Thoracic aorta (tissue), 2 donors: Measurements from ENCODE around the gene DNAJB8. TPM values are rescaled to one million over a fixed set of nuclear protein-coding genes. Genes with fewer than 3 reads are reported as not detected.
A peak's percentile ranks its signal among the peaks of the same experiment; 100 is the strongest.

Source experiments
- ATAC-seq: fragments of 150-250 bp; one replicate; pipeline ENCODE4 v1.8.0; 2017; ENCODE audit warnings: low read depth; ENCODE audit not compliant: insufficient number of reproducible peaks, low FRiP score
- DNase-seq: peaks from one replicate; pipeline ENCODE4 v3.0.0-alpha.2; 2020; ENCODE audit warnings: low spot score
- H3K27ac ChIP-seq, 2 donors: fragments of 200-600 bp; sonication (generic); 1 replicate in 1 of 2; 2 replicates in 1 of 2; pipeline ENCODE4 v1.5.1; 2016; ENCODE audit warnings: mild to moderate bottlenecking in 2 of 2, moderate library complexity in 2 of 2
- H3K27me3 ChIP-seq: fragments of 200-600 bp; sonication (generic); replicated peaks from 2 replicates; pipeline ENCODE4 v1.6.0; 2016; ENCODE audit warnings: mild to moderate bottlenecking; ENCODE audit not compliant: insufficient read depth
- H3K36me3 ChIP-seq: fragments of 200-600 bp; sonication (generic); one replicate; pipeline ENCODE4 v1.5.1; 2016
- H3K4me1 ChIP-seq, 2 donors: fragments of 200-600 bp; sonication (generic); 1 replicate in 1 of 2; 2 replicates in 1 of 2; pipeline versions ENCODE4 v1.5.1 to v1.6.0; 2016; ENCODE audit warnings: low read depth in 2 of 2, mild to moderate bottlenecking in 1 of 2; ENCODE audit not compliant: control insufficient read depth in 1 of 2
- H3K4me3 ChIP-seq: fragments of 200-600 bp; sonication (generic); 2 replicates; pipeline ENCODE4 v1.5.1; 2016; ENCODE audit warnings: mild to moderate bottlenecking
- H3K9me3 ChIP-seq: fragments of 200-600 bp; sonication (generic); 2 replicates; pipeline ENCODE4 v1.5.1; 2016
- CTCF ChIP-seq: fragments of 200-600 bp; sonication (generic); IDR thresholded peaks from one replicate; pipeline ENCODE4 v1.5.1; 2019; ENCODE audit warnings: antibody characterized with exemption
- total RNA-seq, 2 donors: library from RNA; depleted of rRNA; stranded (reverse); fragments of >200 nt; gene quantifications; one replicate each; pipeline versions ENCODE4 v1.1.0 to v1.2.3, GENCODE V29; 2016

Gene DNAJB8
- total RNA-seq, 2 donors from 2014 or later: not detected

DNA sequence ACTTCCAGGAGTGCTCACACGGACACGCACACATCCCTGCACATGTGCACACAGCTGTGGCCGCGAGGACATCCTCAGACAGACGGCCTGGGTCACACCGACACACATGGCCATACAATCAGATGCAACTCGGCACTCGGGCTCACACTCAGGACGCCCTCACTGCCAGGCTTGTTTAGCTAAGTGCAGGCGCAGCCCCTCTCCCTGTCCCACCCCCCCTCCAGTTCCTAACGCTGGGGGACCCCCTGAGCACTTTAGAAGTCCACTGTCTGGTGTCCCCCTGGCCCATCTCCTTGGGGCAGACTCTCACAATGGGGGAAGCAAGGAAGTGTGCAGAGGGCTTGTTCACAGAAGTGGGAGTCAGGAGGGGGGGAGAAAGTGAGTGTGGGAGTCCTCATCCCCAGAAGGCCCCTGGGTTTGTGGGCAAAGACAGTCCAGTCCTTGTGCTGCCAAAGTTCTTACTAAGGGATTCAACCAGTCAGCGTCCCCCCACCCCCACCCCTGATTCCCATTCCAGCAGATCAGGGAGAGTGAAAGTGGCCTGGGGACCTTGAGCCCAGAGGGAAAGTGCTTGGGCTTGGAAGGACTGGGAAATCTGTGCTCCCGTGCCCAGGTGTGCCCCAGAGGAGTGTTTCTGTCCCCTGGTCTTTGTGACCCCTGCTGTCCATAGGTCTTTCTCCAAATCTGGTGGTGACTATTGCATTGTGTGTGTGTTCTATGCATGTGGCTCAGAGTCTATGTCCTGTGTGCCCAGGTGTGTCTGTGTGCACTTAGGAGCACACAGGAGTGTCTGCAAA lies 27.1 kb upstream of the DNAJB8 start:
- Histone ChIP-seq H3K4me3 (no peak overlapping the region), H3K36me3 (no peaks in the 10 kb centered on the region), H3K27me3 (peaks cover 58% of the 10 kb centered on the region), H3K4me1 (peaks cover 28 to 59% of the 10 kb centered on the region in 2 donors), H3K27ac (no peak overlapping the region), H3K9me3 (no peaks in the 10 kb centered on the region)
- no peak for TF ChIP-seq CTCF
- ATAC-seq (no peak), DNase-seq (no peak)

- Histone ChIP-seq H3K9me3 (no peaks in the 10 kb centered on the region), H3K27me3 (peaks cover 62% of the 10 kb centered on the region), H3K4me3 (peak within 1 kb of the TSS; percentile 33), H3K4me1 (peaks cover 35 to 62% of the 10 kb centered on the region in 2 donors), H3K36me3 (no peaks in the 10 kb centered on the region), H3K27ac (no peak within 1 kb of the TSS)
- no peak for ATAC-seq
- TF ChIP-seq CTCF: no peak
- no peak for DNase-seq
Observed at GRCh38 chr3:128492671-128493569, 26.2 kb upstream of the DNAJB8 start, which contains the start of gene GATA2. GATA2 (minus strand) TSS chr3:128493201; CDS start chr3:128487031, 6,170 bp downstream.

- TF ChIP-seq CTCF: no peak
- Histone ChIP-seq H3K4me3 (peak overlapping the region; percentile 33), H3K27me3 (peaks cover 66% of the 10 kb centered on the region), H3K36me3 (no peaks in the 10 kb centered on the region), H3K4me1 (peaks cover 37 to 66% of the 10 kb centered on the region in 2 donors), H3K27ac (no peak overlapping the region), H3K9me3 (no peaks in the 10 kb centered on the region)
- DNase-seq (no peak), ATAC-seq (no peak)
Observed at GRCh38 chr3:128491941-128492670, 25.4 kb upstream of the DNAJB8 start.

- no peak overlapping the region for H3K4me3 ChIP-seq
- no peaks in the 10 kb centered on the region for H3K9me3 ChIP-seq
- DNase-seq (no peak), ATAC-seq (no peak)
- no peaks in the 10 kb centered on the region for H3K36me3 ChIP-seq
- no peak for TF ChIP-seq CTCF
- no peak overlapping the region for H3K27ac ChIP-seq
- peaks cover 37 to 66% of the 10 kb centered on the region in 2 donors for H3K4me1 ChIP-seq
- peaks cover 69% of the 10 kb centered on the region for H3K27me3 ChIP-seq
Observed at GRCh38 chr3:128491691-128491940, 24.9 kb upstream of the DNAJB8 start.
